Stimulated activated CD8-positive, alpha-beta memory T cell treated with anti-CD3 and anti-CD28 coated beads, Interleukin-2, amount 100 ng/mL, for 48 hours (primary cell): ENCODE results near the gene DBF4B.
A peak's percentile ranks its signal among the peaks of the same experiment; 100 is the strongest.

Experiments used
- DNase-seq, 2 donors: peaks; one replicate each; pipeline ENCODE4 v3.0.0-alpha.2; 2020; ENCODE audit warnings: low read depth in 2 of 2

The DBF4B gene

DNA sequence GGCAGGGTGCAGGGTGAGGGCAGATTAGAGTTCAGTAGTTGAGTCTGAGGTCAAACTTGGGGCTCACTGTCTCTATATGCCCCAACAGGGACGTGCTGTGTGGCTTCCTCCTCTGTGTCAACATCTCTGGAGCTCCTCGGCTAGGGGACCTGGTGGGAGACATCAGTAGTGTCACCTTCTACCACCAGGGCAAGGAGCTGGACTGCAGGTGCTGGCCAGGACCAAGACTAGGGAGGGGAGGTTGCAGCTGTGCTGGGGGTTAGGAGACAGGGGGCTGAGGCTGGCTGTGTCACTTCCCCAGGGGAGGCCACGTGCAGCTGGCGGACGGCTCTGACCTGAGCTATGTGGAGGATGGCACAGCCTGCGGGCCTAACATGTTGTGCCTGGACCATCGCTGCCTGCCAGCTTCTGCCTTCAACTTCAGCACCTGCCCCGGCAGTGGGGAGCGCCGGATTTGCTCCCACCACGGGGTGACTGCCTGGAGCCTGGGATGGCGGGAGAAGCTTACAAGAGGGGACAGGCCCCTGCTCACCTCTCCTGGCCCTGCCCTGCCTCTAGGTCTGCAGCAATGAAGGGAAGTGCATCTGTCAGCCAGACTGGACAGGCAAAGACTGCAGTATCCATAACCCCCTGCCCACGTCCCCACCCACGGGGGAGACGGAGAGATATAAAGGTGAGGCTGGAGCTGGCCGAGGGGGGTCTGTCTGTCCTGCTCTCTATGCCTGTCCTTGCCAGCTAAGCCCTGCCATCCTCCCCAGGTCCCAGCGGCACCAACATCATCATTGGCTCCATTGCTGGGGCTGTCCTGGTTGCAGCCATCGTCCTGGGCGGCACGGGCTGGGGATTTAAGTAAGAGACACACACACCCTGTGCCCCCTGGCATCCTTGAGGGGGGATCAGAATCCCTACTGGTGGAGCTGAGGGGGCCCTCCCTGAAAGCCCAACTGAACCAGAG is 69.2 kb downstream of the DBF4B start:
- DNase-seq, result no peak

DNA sequence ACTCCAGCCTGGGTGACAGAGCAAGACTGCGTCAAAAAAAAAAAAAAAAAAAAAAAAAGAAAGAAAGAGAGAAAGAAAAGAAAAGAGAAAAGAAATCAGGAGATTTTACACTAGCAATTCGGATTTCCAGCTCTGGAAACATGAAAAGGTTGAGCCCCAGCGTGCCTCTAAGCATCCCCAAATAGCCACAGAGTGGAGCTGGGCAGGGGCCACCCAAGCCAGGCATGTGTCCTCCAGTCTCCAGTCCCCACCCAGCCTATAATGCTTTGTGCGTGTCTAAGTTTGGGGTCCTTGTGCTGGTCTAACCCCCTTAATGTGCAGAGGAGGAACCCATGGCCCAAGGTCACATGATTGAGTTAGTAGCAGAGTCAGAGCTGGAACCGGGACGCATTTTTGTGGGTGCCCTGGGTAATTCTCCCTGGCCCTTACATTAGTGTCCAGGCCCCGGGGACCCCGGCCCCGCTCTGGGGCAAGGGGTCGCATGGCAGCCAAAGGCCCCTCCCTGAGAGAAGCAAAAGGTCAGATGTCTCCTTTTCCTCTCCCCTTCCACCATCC is 70.3 kb downstream of the DBF4B start:
- no peak for DNase-seq

DNA sequence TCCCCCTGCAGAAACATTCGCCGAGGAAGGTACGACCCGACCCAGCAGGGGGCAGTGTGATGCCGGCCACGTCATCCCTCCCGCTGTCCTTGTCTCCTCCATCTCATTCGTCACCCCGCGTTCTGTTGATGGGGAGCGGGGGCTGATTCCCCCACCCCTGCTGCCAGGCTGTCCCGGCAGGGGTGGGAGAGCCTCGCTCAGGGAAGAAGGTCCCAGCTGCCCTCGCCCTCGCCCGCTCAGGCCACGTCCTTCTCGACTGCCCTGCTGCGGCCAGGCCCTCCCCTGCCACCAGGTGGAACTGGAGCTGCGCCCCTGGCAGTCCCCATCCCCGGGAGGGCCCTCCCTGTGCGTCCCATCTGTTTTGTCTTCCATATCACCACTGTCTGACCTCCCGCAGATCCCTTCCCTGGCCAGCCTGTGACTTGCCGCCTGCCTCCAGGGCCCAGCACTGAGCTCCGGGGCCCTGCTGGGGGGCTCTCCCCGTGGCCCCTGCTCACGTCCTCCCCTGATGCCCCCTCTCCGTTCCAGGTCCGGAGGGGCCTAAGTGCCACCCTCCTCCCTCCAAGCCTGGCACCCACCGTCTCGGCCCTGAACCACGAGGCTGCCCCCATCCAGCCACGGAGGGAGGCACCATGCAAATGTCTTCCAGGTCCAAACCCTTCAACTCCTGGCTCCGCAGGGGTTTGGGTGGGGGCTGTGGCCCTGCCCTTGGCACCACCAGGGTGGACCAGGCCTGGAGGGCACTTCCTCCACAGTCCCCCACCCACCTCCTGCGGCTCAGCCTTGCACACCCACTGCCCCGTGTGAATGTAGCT is 71.0 kb downstream of the DBF4B start:
- DNase-seq, result peak; percentile 77 to 78

DNA sequence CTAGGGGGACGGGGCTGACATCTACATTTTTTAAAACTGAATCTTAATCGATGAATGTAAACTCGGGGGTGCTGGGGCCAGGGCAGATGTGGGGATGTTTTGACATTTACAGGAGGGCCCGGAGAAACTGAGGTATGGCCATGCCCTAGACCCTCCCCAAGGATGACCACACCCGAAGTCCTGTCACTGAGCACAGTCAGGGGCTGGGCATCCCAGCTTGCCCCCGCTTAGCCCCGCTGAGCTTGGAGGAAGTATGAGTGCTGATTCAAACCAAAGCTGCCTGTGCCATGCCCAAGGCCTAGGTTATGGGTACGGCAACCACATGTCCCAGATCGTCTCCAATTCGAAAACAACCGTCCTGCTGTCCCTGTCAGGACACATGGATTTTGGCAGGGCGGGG is 71.7 kb downstream of the DBF4B start:
- no peak for DNase-seq

DNA sequence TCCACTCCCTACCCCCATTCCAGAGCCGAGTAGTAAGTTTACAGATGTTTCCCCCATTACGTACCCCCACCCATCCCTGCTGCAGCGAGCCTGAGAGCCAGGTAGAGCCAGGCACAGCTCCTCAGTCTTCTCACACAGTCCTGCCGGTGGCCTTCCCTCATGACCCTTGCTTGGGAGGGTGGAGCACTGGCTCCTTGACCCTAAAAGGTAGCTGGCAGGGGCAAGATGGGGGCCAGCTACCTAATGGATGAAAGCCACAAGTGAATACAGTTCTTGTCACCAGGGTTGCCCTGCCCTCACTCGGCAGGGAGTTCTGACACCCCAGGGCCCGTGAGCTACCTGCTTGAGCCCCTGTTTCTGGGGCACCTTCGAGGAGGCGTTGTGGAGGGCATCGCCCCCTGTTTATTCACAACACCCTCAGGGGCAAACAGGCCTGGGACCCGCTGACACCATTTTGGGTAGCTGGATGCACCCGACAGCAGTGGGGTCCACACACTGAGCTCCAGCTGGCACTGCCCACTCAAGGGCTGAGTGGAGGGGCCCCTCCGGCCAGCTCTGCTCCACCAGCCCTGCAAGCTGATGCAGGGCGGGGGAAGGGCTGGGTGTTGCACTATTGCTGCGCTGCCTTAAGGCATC is 72.5 kb downstream of the DBF4B start:
- DNase-seq, result no peak

DNA sequence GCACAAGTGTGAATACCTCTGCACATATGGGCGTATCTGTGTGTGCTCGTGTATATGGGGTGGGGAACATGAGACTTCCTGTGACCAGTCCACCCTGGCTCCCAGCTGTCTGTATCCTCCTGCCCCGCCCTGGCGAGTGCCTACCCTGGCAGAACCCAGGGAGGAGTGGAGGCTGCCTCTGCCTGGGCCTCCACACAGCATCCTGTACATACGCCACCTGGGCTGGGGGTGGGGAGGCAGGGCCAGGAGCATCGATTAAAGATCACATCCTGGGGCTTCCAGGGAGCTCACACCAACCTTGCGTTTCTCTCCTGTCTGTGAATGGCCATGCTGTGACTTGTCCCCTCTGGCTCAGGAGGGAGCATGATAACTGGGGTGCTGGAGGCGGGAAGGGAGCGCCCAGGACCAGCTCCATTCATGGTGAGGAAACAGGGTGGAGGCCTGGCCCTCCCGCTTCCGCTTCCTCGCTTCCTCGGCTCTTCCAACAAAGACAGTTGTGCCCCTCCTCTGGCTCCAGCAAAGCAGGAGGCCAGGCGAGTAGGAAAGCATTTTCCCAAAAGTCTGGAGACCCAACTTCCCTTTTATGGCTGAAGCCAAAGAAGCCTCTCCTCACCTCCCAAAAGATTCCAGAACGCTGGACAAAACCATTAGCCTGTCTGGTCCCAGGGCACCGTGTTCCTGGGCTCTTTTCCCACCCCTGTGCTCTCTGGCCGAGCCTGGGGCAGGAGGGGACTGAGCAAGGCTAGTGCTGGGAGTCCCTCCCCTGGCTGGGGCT is 73.3 kb downstream of the DBF4B start:
- no peak for DNase-seq

DNA sequence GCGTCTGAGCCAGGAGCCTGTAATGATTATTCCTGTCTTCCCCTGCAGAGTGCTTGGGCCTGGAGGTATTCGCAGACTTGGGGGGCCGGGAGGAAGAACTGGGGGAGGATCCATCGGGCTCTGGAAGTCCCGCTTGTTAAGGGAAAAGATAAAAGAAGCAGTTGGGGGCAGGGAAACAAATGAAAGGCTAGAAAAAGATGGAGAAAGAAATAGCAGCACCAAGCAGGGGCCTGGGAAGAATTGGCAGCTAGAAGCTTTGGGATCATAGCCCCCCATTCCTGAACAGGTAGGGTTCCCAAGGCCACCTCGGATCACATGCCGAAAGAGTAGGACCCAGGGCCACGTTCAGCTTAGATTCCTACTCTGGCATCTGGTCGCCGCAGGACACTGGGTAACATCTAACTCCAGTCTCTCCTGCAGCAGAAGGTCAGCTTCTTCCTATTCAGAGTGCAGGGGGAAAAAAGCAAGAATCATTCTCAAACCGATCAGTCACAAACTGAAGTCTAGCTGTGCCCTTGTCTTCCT is 73.9 kb downstream of the DBF4B start:
- DNase-seq, result no peak

DNA sequence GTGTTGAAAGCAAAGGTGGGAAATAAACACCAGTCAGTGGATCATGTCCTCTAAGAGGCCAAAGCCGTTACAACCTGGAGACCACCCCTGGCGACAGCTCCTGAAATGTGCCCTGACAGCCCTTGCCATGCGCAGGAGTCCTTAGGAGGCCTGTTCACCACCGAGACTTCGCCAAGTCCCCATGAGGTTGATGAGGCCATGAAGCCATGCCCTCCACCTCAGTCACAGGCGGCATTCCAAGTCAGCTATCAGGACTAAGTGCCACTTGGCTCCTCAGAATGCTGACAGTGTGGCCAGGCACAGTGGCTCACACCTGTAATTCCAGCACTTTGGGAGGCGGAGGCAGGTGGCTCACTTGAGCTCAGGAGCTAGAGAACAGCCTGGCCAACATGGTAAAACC is 77.5 kb downstream of the DBF4B start:
- DNase-seq, result no peak

DNA sequence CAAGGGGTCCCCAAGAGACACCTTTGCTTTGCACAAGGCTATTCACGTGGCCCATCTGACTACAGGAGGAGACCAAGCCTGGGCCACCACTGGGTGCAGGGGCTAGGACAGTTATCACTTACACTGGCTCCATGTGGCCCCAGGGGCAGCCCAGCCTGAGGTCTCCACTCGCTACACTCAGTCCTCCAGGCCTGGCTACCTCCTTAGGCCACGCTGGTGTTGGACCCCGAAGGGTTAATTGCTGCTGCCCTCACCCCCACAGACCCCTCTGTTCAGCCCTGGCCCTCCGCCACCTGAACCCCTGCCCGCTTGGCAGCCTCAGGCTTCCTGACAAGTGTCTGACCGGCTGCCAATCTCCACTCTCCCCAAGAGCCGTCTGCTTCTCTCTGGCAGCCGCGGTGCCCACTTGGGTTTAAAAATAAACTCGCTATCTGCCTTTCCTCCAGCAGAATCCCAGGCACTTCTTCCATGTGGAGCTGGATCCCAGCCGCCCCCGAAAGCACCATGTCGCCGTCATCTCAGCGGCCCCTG is 78.2 kb downstream of the DBF4B start:
- no peak for DNase-seq

DNA sequence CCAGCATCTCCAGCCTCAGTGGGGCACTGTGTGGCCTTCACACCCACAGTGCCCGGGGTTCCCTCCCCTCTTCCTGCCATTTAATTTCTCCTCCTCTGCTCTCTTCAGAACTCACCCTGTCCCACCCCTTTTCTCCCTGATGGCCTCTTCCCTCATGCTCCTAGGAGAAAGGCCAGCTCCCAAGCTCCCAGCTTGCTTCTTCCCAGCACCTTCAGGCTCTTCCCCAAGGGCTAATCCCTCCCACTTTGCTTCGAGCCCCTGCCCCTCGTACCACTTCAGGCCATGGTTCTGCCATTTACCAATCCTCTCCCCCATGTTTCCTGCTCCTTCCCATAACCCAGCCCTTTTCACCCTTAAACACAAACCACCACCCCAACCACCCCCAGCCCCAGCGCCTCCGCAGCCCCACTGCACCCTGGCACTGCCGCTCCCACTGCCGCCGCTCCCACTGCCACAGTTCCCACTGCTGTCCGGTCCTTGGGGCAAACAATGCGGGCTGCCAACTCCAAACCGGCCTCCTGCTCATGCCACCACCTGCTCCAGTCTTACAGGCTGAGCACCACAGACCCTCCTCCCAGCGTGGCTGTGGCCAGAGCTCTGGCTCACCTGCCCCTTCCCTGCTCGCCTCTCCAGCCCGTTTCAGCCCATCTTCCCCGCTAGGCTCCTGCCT is 78.9 kb downstream of the DBF4B start:
- DNase-seq, result no peak

DNA sequence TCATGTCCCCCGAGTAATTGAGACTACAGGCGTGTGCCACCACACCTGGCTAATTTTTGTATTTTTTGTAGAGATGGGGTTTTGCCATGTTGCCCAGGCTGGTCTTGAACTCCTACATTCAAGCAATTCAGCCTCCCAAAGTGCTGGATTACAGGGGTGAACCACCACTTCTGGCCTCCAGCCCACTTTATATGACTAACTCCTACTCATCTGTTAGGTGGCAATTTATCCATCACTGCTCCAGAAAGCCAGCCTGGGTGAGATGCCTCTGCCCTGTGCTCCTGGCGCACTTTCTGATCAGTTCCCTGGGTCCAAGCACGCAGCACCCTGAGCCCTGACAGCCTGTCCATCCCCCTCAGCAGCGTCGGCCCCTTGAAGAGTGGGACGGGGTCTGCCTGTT is 79.7 kb downstream of the DBF4B start:
- no peak for DNase-seq

DNA sequence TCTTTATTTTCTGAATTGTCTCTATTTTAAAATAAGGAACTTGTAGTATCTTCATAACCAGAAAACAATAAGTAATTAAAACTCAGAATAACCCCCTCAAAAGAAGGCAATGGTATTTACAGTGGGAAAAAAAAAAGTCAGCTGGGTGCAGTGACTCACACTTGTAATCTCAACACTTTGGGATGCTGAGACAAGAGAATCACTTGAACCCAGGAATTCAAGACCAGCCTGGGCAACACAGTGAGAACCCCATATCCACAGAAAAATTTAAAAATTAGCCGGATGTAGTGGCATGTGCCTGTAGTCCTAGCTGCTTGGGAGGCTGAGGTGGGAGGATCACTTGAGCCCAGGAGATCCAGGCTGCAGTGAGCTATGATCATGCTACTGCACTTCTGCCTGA is 83.8 kb downstream of the DBF4B start:
- DNase-seq, result no peak

DNA sequence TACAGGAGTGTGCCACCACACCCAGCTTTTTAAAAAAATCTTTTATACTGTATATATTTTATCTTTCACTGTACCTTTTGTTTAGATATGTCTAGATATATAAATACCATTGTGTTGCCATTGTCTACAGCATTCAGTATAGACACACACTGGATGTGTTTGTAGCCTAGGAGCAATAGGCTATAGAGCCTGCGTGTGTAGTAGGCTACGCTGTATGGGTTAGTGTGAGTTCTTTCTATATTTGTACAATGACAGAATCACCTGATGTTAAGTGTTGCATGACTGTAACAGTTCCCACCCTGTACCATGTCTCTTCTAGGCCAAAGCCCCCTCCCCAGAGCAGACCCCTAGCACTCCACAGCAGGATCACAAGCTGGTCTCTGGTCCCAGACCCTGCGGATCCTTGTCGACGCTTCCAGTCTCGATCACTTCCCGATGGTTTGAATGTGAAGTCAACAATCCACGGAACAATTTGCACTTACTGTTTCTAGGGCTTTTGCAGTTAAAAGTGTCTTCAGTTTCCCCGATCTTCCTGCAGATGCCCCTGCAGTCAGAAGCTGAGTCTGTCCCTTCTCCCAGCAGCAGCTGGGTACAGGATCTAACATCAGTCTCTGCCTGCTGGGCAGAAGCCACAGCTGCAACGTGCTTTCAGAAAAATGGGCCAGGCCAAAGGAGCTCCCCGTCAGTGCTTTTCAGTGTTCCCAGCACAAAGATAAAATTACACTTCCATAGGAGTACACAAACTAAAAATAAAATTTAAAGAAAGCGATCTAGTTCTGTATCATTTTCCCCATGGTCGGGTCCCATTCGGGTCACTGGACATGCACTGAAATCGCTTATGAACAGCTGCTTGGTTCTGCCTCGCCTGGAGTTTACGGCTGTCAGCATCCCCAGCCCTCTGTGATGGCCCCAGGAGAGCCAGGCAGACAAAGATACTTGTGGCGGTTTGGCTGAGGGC is 85.7 kb downstream of the DBF4B start:
- DNase-seq, result no peak

DNA sequence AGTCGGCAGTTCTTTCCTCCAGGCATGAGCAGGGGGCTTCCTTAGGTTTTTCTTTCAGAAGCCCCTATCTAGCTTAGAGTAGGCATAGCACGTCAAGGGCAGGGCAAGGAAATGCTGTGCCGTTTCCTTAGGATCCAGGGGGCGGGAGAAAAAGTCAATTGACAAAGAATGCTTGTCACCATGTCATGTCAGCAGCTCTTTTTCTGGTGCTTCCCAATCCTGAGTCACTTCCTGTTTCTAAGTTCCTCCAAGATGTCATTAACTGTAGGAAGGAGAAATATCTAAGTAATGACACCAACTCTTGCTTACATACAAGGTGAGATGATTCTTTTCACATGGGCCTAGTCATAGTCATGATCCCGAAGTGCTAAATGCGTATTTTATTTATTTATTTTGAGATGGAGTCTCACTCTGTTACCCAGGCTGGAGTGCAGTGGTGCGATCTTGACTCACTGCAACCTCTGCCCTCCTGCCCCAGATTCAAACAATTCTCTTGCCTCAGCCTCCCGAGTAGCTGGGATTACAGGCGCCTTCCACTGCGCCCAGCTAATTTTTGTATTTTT is 86.5 kb downstream of the DBF4B start:
- DNase-seq, result no peak

DNA sequence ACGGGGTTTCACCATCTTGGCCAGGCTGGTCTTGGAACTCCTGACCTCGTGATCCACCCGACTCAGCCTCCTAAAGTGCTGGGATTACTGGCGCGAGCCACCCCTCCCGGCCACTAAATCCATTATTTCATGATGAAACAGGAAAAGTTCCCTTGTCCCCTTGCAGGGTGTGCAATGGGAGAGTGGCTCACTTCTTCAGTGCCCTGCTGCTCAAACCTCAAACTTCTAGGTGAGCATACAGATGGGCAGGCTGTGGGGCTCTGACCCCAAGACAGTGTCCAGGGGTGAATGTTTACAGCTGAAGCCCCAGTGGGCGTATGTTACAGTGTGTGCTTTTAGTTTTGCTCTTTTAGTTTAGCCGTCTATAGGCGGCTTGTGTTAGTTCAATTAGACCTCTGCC is 87.0 kb downstream of the DBF4B start:
- no peak for DNase-seq

DNA sequence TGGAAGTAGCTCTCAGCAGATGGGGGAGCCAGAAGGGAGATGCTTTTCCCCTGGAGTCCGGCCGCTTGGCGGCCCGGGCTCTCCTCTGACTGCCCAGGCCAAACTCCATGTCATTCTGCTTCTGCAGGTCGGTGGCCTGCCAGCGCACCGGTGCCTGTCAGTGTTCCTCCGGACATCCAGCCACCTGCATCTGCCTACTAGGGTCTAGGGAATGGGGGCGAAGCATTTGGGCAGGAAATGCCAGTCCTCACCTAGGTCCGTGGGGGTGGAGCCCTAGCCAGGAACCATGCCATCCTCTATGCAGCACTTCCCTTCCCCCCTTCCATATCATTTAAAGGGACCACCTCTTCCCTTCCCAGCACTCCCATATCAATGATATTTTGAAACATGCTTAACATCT is 87.5 kb downstream of the DBF4B start:
- DNase-seq, result no peak

DNA sequence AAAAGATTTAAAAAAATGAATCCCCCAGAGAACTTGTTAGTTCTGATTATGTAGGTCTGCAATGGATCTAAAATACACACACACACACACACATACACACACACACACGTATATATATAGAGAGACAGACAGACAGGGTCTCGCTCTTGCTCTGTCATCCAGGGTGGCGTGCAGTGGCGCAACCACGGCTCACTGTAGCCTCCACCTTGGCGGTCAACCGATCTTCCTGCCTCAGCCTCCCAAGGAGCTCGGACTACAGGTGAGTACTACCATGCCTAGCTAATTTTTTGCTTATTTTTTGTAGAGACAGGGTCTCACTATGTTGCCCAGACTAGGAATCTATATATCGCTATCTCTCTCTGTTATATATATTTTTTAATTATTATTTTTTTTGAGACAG is 88.3 kb downstream of the DBF4B start:
- no peak for DNase-seq

DNA sequence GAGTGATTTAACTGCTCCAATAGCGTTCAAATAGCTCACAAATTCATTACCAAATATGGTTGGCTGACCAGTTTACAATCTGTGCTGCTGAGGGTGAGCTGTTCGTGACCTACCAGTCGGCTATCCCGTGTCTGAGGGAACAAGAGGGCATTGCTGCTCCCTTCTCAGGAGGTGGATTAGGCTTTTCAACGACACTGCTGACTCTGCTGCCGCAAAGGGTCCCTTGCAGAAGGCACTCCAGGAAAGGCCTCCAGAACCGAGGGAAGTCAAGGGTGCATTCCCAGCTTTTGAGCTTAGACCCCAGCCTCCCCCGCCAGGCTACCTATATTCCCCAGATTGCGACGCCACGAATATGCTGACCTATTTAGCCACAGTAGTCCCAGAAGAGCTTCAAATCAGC is 89.3 kb downstream of the DBF4B start:
- no peak for DNase-seq

DNA sequence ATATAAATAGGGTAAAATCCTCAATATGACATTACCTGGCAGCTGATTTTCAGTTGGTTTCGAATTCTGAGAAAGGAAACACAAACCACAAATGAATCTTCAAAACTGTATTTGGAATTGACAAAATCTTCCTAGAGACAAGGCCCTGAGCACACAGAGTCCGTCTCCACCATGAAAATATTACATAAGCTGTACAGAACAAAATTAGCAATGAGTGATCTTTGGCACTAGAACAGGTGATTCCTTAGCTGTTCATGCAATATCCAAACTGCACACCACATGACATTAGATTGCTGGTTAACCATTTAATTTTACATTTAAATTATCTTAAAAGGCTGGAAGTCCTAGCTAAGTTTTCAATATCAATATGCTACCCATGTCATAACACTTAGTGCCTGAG is 89.9 kb downstream of the DBF4B start:
- DNase-seq, result no peak
